GM12878 (cell line): ENCODE results near the gene AMMECR1. TPM values are rescaled to one million over a fixed set of nuclear protein-coding genes. Genes with fewer than 3 reads are reported as not detected.

Experiments
- ATAC-seq: fragments of 200-7000 bp; cut with Tn5 transposase; 3 replicates; pipeline ENCODE4 v1.9.1; 2020; ENCODE audit warnings: mild to moderate bottlenecking, moderate library complexity
- BruUV-seq: library from RNA; stranded (reverse); fragments of 400-500 nt; replicated peaks from 2 replicates; lab custom pipeline; 2021; lab: Mats Ljungman, UMichigan
- CTCF ChIA-PET: fragments of 300-600 bp; sonication (Branson Sonifier 250); formaldehyde crosslinking; extraction: SDS; loops from one replicate; lab custom pipeline; 2021; ENCODE audit warnings: inconsistent platforms; lab: Yijun Ruan, JAX
- POLR2A ChIA-PET: fragments of 350-600 bp; formaldehyde crosslinking; extraction: SDS; loops from one replicate; lab custom pipeline; 2021; ENCODE audit warnings: inconsistent platforms; lab: Charles Lee
- RAD21 ChIA-PET: fragments of 300-600 bp; sonication (Branson Sonifier 250); formaldehyde crosslinking; loops from one replicate; lab custom pipeline; 2023; ENCODE audit warnings: antibody characterized with exemption; ENCODE audit not compliant: unreplicated experiment; lab: Charles Lee
- SMC1A ChIA-PET: fragments of 300-600 bp; sonication (Branson Sonifier 250); formaldehyde crosslinking; loops from one replicate; lab custom pipeline; 2023; ENCODE audit not compliant: unreplicated experiment, uncharacterized antibody; lab: Charles Lee
- DNase-seq: peaks from one replicate; pipeline ENCODE4 v3.0.0-alpha.2; 2011; ENCODE audit warnings: low read depth, low spot score
- FAIRE-seq: peaks from 3 replicates; lab custom pipeline; 2011; peaks lifted over from hg19 to GRCh38; lab: Jason Lieb, UNC
- H2AFZ ChIP-seq: 2 replicates; pipeline ENCODE4 v1.6.0; 2011; ENCODE audit warnings: low read depth, low read length, control low read depth; ENCODE audit not compliant: control insufficient read depth
- H3K27ac ChIP-seq: 2 replicates; pipeline ENCODE4 v1.5.1; 2011; ENCODE audit warnings: control low read depth; ENCODE audit not compliant: control insufficient read depth, insufficient read depth
- H3K27me3 ChIP-seq, 2 experiments: replicated peaks in 1 of 2; 2 replicates each; pipeline versions ENCODE4 v1.6.0 to v1.6.1; 2011; ENCODE audit warnings: low read length in 1 of 2; ENCODE audit not compliant: control insufficient read depth in 2 of 2, insufficient read depth in 2 of 2
- H3K36me3 ChIP-seq, 2 experiments: 2 replicates each; pipeline ENCODE4 v1.5.1; 2011; ENCODE audit warnings: low read length in 1 of 2; ENCODE audit not compliant: control insufficient read depth in 2 of 2, insufficient read depth in 2 of 2
- H3K4me1 ChIP-seq: 2 replicates; pipeline ENCODE4 v1.6.1; 2011; ENCODE audit warnings: mild to moderate bottlenecking, low read length, moderate library complexity, mixed read lengths; ENCODE audit not compliant: control insufficient read depth, insufficient read depth
- H3K4me2 ChIP-seq: 2 replicates; pipeline ENCODE4 v1.6.0; 2011; ENCODE audit warnings: control low read depth; ENCODE audit not compliant: control insufficient read depth, insufficient read depth
- H3K4me3 ChIP-seq: fragments of 200-600 bp; sonication (generic); 2 replicates; pipeline ENCODE4 v1.5.1; 2016
- H3K79me2 ChIP-seq: 2 replicates; pipeline ENCODE4 v1.6.0; 2011; ENCODE audit warnings: low read length; ENCODE audit not compliant: control insufficient read depth, insufficient read depth
- H3K9ac ChIP-seq: 2 replicates; pipeline ENCODE4 v1.8.0; 2011; ENCODE audit warnings: low read length, control low read depth, mixed read lengths; ENCODE audit not compliant: control insufficient read depth, insufficient read depth
- H3K9me3 ChIP-seq: replicated peaks from 3 replicates; pipeline ENCODE4 v1.5.1; 2011; ENCODE audit warnings: mild to moderate bottlenecking, low read length; ENCODE audit not compliant: control insufficient read depth, insufficient read depth
- H4K20me1 ChIP-seq: 2 replicates; pipeline ENCODE4 v1.6.0; 2011; ENCODE audit not compliant: control insufficient read depth, insufficient read depth
- CHD1 ChIP-seq: IDR thresholded peaks from 2 replicates; pipeline ENCODE4 v1.6.1; 2012; ENCODE audit warnings: low read depth, low read length, improper control_type of control experiment
- ETV6 ChIP-seq, 2 experiments: fragments of 450-650 bp in 1 of 2; IDR thresholded peaks in 1 of 2; conservative IDR thresholded peaks in 1 of 2; 2 replicates each; pipeline ENCODE4 v1.6.1; 2014; ENCODE audit warnings: antibody characterized with exemption in 1 of 2, borderline replicate concordance in 1 of 2, low read depth in 1 of 2, mild to moderate bottlenecking in 1 of 2, moderate library complexity in 1 of 2
- FOXM1 ChIP-seq: IDR thresholded peaks from 2 replicates; pipeline ENCODE4 v1.6.1; 2012; ENCODE audit warnings: low read depth, mild to moderate bottlenecking, inconsistent platforms, low read length, moderate library complexity
- IKZF1 ChIP-seq: fragments of 450-650 bp; conservative IDR thresholded peaks from 2 replicates; pipeline ENCODE4 v1.6.1; 2017; ENCODE audit warnings: antibody characterized with exemption, mild to moderate bottlenecking
- MYB ChIP-seq: fragments of 150-350 bp; IDR thresholded peaks from 2 replicates; pipeline ENCODE4 v1.6.1; 2014; ENCODE audit warnings: mild to moderate bottlenecking, low read depth, low read length, borderline replicate concordance
- SUZ12 ChIP-seq: fragments of 200-600 bp; sonication (generic); IDR thresholded peaks from one replicate; pipeline ENCODE4 v1.6.1; 2018; ENCODE audit warnings: antibody characterized with exemption, mild to moderate bottlenecking; ENCODE audit not compliant: unreplicated experiment
- WGBS: methylation state at CpG from one replicate; pipeline ENCODE4 v1.1.6; 2016; ENCODE audit warnings: low lambda C conversion rate; ENCODE audit not compliant: insufficient replicate concordance, insufficient coverage; ENCODE audit errors: missing lambda C conversion rate; 5-methylcytosine and 5-hydroxymethylcytosine counted together
- in situ Hi-C: fragments of 300-500 bp; cut with MboI; formaldehyde crosslinking; loops from 9 replicates; pipeline ENCODE4 v1.14.3; 2018; ENCODE audit warnings: mixed read lengths
- intact Hi-C: fragments of 100-400 bp; cut with micrococcal nuclease; formaldehyde crosslinking; loops from one replicate; pipeline ENCODE4 v1.14.2; 2022; ENCODE audit not compliant: unreplicated experiment
- polyA plus RNA-seq, 11 experiments: library from polyadenylated mRNA; depleted of rRNA in 4 of 11; unstranded in 6 of 11; stranded (reverse) in 5 of 11; fragments of >200 nt; fragmentation: Nextera tagmentation in 4 of 11; fragmentation: Illumina TruSeq in 1 of 11; extraction: Ambion mirVana in 4 of 11; extraction: Trizol in 1 of 11; gene quantifications; 1 replicate in 1 of 11; 2 replicates in 10 of 11; pipeline versions ENCODE4 v1.2.1 to v1.2.3, GENCODE V29; 2011 to 2016; ENCODE audit warnings: inconsistent platforms in 2 of 11, missing spikeins in 2 of 11, low read depth in 1 of 11
- total RNA-seq, 4 experiments: library from RNA; depleted of rRNA in 3 of 4; stranded (reverse); fragments of >200 nt in 3 of 4; fragmentation: Illumina TruSeq in 1 of 4; extraction: Trizol in 1 of 4; gene quantifications; 2 replicates each; pipeline versions ENCODE4 v1.2.1 to v1.2.3, GENCODE V29; 2013 to 2021
- TF ChIP-seq, protein P1 (sequence below), 3 experiments: IDR thresholded peaks in 2 of 3; conservative IDR thresholded peaks in 1 of 3; 2 replicates each; pipeline ENCODE4 v1.5.1; 2011; ENCODE audit warnings: low read depth in 3 of 3, low read length in 3 of 3, mild to moderate bottlenecking in 3 of 3, control low read depth in 2 of 3, moderate library complexity in 2 of 3, inconsistent platforms in 1 of 3, mixed read lengths in 1 of 3; ENCODE audit not compliant: control insufficient read depth in 2 of 3, insufficient read depth in 1 of 3; ENCODE audit errors: extremely low read depth in 1 of 3

The AMMECR1 gene
- total and polyA plus RNA-seq, 10 of the 15 experiments (the other 5 are each of a cell fraction or from before 2014, with no cell fraction given): 4.9 to 25.6 (median 10.7) TPM

GRCh38 chrX:110180176-110180927 lies 137.5 kb downstream of the AMMECR1 start:
- peaks cover 4% of the 10 kb centered on the region for H3K4me1 ChIP-seq
- H2AFZ ChIP-seq: no peak overlapping the region
- in situ Hi-C loops: no loop called here
- no peak overlapping the region for H3K4me3 ChIP-seq
- H3K36me3 ChIP-seq: no peaks in the 10 kb centered on the region
- no peaks in the 10 kb centered on the region for H4K20me1 ChIP-seq
- H3K79me2 ChIP-seq: no peaks in the 10 kb centered on the region
- CTCF ChIA-PET: interaction anchor here (0.8 kb wide), 1 partner anchor 32 kb away, joined by 3 read pairs; no protein-coding TSS in a partner anchor
- H3K4me2 ChIP-seq: no peak overlapping the region
- DNase-seq (no peak), ATAC-seq (no peak; the same call in 2 of the 3 replicates), FAIRE-seq (no peak)
- H3K27me3 ChIP-seq: no peaks in the 10 kb centered on the region
- TF ChIP-seq CHD1 (no peak), SUZ12 (no peak), IKZF1 (no peak), FOXM1 (no peak), MYB (no peak), ETV6 (conservative IDR thresholded peaks at IDR 0.05 in 1 of 2, IDR thresholded peaks at IDR 0.05 in 1 of 2; ENCODE audit: borderline replicate concordance in 1 of 2, low read depth in 1 of 2) (no peak)
- TF ChIP-seq, protein P1, sequence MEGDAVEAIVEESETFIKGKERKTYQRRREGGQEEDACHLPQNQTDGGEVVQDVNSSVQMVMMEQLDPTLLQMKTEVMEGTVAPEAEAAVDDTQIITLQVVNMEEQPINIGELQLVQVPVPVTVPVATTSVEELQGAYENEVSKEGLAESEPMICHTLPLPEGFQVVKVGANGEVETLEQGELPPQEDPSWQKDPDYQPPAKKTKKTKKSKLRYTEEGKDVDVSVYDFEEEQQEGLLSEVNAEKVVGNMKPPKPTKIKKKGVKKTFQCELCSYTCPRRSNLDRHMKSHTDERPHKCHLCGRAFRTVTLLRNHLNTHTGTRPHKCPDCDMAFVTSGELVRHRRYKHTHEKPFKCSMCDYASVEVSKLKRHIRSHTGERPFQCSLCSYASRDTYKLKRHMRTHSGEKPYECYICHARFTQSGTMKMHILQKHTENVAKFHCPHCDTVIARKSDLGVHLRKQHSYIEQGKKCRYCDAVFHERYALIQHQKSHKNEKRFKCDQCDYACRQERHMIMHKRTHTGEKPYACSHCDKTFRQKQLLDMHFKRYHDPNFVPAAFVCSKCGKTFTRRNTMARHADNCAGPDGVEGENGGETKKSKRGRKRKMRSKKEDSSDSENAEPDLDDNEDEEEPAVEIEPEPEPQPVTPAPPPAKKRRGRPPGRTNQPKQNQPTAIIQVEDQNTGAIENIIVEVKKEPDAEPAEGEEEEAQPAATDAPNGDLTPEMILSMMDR (IDR thresholded peaks at IDR 0.05 in 2 of 3, conservative IDR thresholded peaks at IDR 0.05 in 1 of 3; ENCODE audit: control insufficient read depth in 2 of 3, extremely low read depth in 1 of 3, insufficient read depth in 1 of 3, low read depth in 3 of 3, low read length in 3 of 3): no peak
- no peak overlapping the region for H3K27ac ChIP-seq
- no TSS peak for BruUV-seq
- H3K9me3 ChIP-seq: no peaks in the 10 kb centered on the region
- SMC1A ChIA-PET: interaction anchor here (0.6 to 1.6 kb wide), 4 partner anchors 20 to 229 kb away, joined by 3 to 4 read pairs (median 3); no protein-coding TSS in a partner anchor
- RAD21 ChIA-PET: interaction anchor here (1.0 to 1.1 kb wide), 3 partner anchors 8 to 137 kb away, joined by 3 to 5 read pairs (median 4); no protein-coding TSS in a partner anchor
- intact Hi-C loops: no loop called here
- 49% methylated on average over 5 of the region's 5 CpGs for WGBS
- POLR2A ChIA-PET: interaction anchor here (0.6 kb wide), 1 partner anchor 122 kb away, joined by 3 read pairs; no protein-coding TSS in a partner anchor
- H3K9ac ChIP-seq: no peak overlapping the region
